H9 (cell line): Measurements from ENCODE around the gene MFGE8. TPM values are rescaled to one million over a fixed set of nuclear protein-coding genes. Genes with fewer than 3 reads are reported as not detected.
"Not testable (repeated sequence)": the region's sequence is repeated elsewhere in the genome, so short reads cannot be mapped to it uniquely, and the experiment has no call there.

Source experiments
- DNase-seq: peaks from one replicate; pipeline ENCODE4 v3.0.0-alpha.2; 2017
- H2AFZ ChIP-seq: one replicate; pipeline ENCODE4 v1.6.1; 2013; ENCODE audit warnings: mild to moderate bottlenecking, low read length, control low read depth, moderate library complexity
- H2AK5ac ChIP-seq: 2 replicates; pipeline ENCODE4 v1.6.1; 2013; ENCODE audit warnings: low read length, control low read depth, mixed read lengths; ENCODE audit not compliant: insufficient read length
- H2BK120ac ChIP-seq: one replicate; pipeline ENCODE4 v1.6.1; 2013; ENCODE audit warnings: low read depth, mild to moderate bottlenecking, low read length, control low read depth, inconsistent platforms; ENCODE audit not compliant: poor library complexity, severe bottlenecking
- H2BK12ac ChIP-seq: 2 replicates; pipeline ENCODE4 v1.6.1; 2013; ENCODE audit warnings: low read length, control low read depth, mixed read lengths, low read depth; ENCODE audit not compliant: insufficient read length
- H2BK15ac ChIP-seq: 2 replicates; pipeline ENCODE4 v1.6.1; 2013; ENCODE audit warnings: low read depth, low read length, control low read depth
- H2BK20ac ChIP-seq: one replicate; pipeline ENCODE4 v1.6.1; 2013; ENCODE audit warnings: low read depth, mild to moderate bottlenecking, low read length, control low read depth, inconsistent platforms; ENCODE audit not compliant: poor library complexity, severe bottlenecking
- H2BK5ac ChIP-seq: 2 replicates; pipeline ENCODE4 v1.6.1; 2013; ENCODE audit warnings: low read length, control low read depth, mixed read lengths; ENCODE audit not compliant: insufficient read length
- H3K14ac ChIP-seq: 2 replicates; pipeline ENCODE4 v1.6.1; 2013; ENCODE audit warnings: low read length, control low read depth; ENCODE audit not compliant: insufficient read depth
- H3K18ac ChIP-seq: 2 replicates; pipeline ENCODE4 v1.6.1; 2013; ENCODE audit warnings: low read depth, mild to moderate bottlenecking, mixed read lengths, low read length, control low read depth; ENCODE audit not compliant: insufficient read length
- H3K23ac ChIP-seq: 2 replicates; pipeline ENCODE4 v1.6.1; 2013; ENCODE audit warnings: low read length, control low read depth, mixed read lengths, low read depth; ENCODE audit not compliant: insufficient read length
- H3K23me2 ChIP-seq: 2 replicates; pipeline ENCODE4 v1.6.1; 2013; ENCODE audit warnings: low read depth, mild to moderate bottlenecking, mixed read lengths, low read length, control low read depth; ENCODE audit not compliant: insufficient read length, poor library complexity, severe bottlenecking
- H3K27ac ChIP-seq: 2 replicates; pipeline ENCODE4 v1.5.1; 2013; ENCODE audit warnings: low read length, control low read depth, mixed read lengths, low read depth; ENCODE audit not compliant: insufficient read length
- H3K27me3 ChIP-seq: 2 replicates; pipeline ENCODE4 v1.6.1; 2013; ENCODE audit warnings: low read length, control low read depth, inconsistent platforms; ENCODE audit not compliant: insufficient read depth
- H3K4ac ChIP-seq: 2 replicates; pipeline ENCODE4 v1.6.1; 2013; ENCODE audit warnings: low read depth, mild to moderate bottlenecking, control low read depth, inconsistent platforms, low read length, moderate library complexity
- H3K4me1 ChIP-seq: 2 replicates; pipeline ENCODE4 v1.6.1; 2013; ENCODE audit warnings: low read length, control low read depth, inconsistent platforms; ENCODE audit not compliant: insufficient read depth
- H3K4me2 ChIP-seq: 2 replicates; pipeline ENCODE4 v1.6.1; 2013; ENCODE audit warnings: low read length, control low read depth, mixed read lengths; ENCODE audit not compliant: insufficient read length, insufficient read depth
- H3K56ac ChIP-seq: 2 replicates; pipeline ENCODE4 v1.6.1; 2013; ENCODE audit warnings: low read depth, mild to moderate bottlenecking, mixed read lengths, low read length, control low read depth; ENCODE audit not compliant: insufficient read length
- H3K79me1 ChIP-seq: 2 replicates; pipeline ENCODE4 v1.6.1; 2013; ENCODE audit warnings: low read depth, mild to moderate bottlenecking, moderate library complexity, low read length, control low read depth, inconsistent platforms; ENCODE audit not compliant: insufficient read depth, poor library complexity, severe bottlenecking
- H3K79me2 ChIP-seq: 2 replicates; pipeline ENCODE4 v1.6.1; 2013; ENCODE audit warnings: low read length, control low read depth, inconsistent platforms; ENCODE audit not compliant: insufficient read depth
- H3K9ac ChIP-seq: 2 replicates; pipeline ENCODE4 v1.6.1; 2013; ENCODE audit warnings: low read length, control low read depth, mixed read lengths; ENCODE audit not compliant: insufficient read length; ENCODE audit errors: extremely low read depth
- H3K9me3 ChIP-seq: one replicate; pipeline ENCODE4 v1.6.1; 2013; ENCODE audit warnings: low read depth, low read length, inconsistent platforms; ENCODE audit not compliant: control insufficient read depth
- H3T11ph ChIP-seq: one replicate; pipeline ENCODE4 v1.6.1; 2013; ENCODE audit warnings: mild to moderate bottlenecking, low read length, control low read depth, inconsistent platforms
- H4K20me1 ChIP-seq: one replicate; pipeline ENCODE4 v1.6.1; 2013; ENCODE audit not compliant: control insufficient read depth, insufficient read length, insufficient read depth
- H4K5ac ChIP-seq: 2 replicates; pipeline ENCODE4 v1.6.1; 2013; ENCODE audit warnings: low read depth, mild to moderate bottlenecking, mixed read lengths, low read length, control low read depth; ENCODE audit not compliant: insufficient read length
- H4K8ac ChIP-seq: replicated peaks from 2 replicates; pipeline ENCODE4 v1.6.1; 2013; ENCODE audit warnings: low read length, control low read depth, mixed read lengths, low read depth; ENCODE audit not compliant: insufficient read length
- H4K91ac ChIP-seq: 2 replicates; pipeline ENCODE4 v1.6.1; 2013; ENCODE audit warnings: low read depth, mild to moderate bottlenecking, moderate library complexity, mixed read lengths, low read length, control low read depth; ENCODE audit not compliant: insufficient read length
- H3K27ac Mint-ChIP-seq, 3 experiments: 2 replicates in 2 of 3; 3 replicates in 1 of 3; pipeline ENCODE4 v1.8.0; 2020 to 2021; ENCODE audit warnings: mixed read lengths in 3 of 3, mild to moderate bottlenecking in 1 of 3, moderate library complexity in 1 of 3
- H3K27me3 Mint-ChIP-seq: 2 replicates; pipeline ENCODE4 v1.8.0; 2021; ENCODE audit warnings: low read depth, mild to moderate bottlenecking, moderate library complexity, mixed read lengths
- H3K36me3 Mint-ChIP-seq, 3 experiments: 2 replicates in 2 of 3; 3 replicates in 1 of 3; pipeline ENCODE4 v1.8.0; 2020 to 2021; ENCODE audit warnings: low read depth in 3 of 3, mixed read lengths in 3 of 3; ENCODE audit not compliant: insufficient read depth in 1 of 3
- H3K4me1 Mint-ChIP-seq, 2 experiments: 2 replicates each; pipeline ENCODE4 v1.8.0; 2020; ENCODE audit warnings: mixed read lengths in 2 of 2
- H3K4me3 Mint-ChIP-seq, 2 experiments: 2 replicates in 1 of 2; 3 replicates in 1 of 2; pipeline ENCODE4 v1.8.0; 2020 to 2021; ENCODE audit warnings: mild to moderate bottlenecking in 2 of 2, mixed read lengths in 2 of 2, moderate library complexity in 1 of 2
- H3K9me3 Mint-ChIP-seq, 2 experiments: 2 replicates in 1 of 2; 3 replicates in 1 of 2; pipeline ENCODE4 v1.8.0; 2020; ENCODE audit warnings: mild to moderate bottlenecking in 2 of 2, mixed read lengths in 2 of 2, moderate library complexity in 1 of 2
- WGBS: extraction: QIAGEN DNeasy Blood & Tissue Kit; methylation state at CpG from one replicate; pipeline ENCODE4 v1.1.7; 2013; ENCODE audit warnings: missing lambda C conversion rate, low lambda C conversion rate, mixed read lengths; ENCODE audit not compliant: insufficient read length; ENCODE audit errors: extremely low coverage; 5-methylcytosine and 5-hydroxymethylcytosine counted together
- total RNA-seq: library from RNA; stranded (reverse); gene quantifications from 2 replicates; pipeline ENCODE4 v1.2.1, GENCODE V29; 2021

The MFGE8 gene
- total RNA-seq, 1 experiment from 2014 or later: 653 TPM

DNA sequence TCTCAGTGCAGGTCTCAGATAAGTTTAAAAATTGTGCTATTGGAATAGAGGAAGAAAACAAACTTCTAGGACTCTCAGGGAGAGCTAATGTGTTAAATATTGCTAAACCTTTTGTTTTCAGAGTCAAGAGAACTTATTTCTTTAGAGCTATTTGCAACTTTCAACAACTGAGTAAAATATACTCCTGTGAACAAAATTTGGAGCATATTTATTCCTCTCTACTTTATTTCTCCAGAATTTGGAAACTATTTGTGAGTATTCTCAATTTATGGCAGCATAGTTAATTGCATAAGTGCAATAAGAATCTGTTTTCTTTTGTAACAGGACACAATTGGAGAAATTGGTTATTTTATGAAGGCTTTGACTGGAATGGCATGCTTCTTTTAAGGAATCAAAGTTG is 15.0 kb upstream of the MFGE8 start:
- not testable (repeated sequence) for H3K27ac ChIP-seq, H4K20me1 ChIP-seq, H3K56ac ChIP-seq, DNase-seq, H3K23ac ChIP-seq, H2AFZ ChIP-seq, H4K8ac ChIP-seq, H2BK5ac ChIP-seq, H4K5ac ChIP-seq, H4K91ac ChIP-seq, H2BK120ac ChIP-seq, H3K4me1 ChIP-seq, H3K4me3 Mint-ChIP-seq, H3K18ac ChIP-seq, H2AK5ac ChIP-seq, H3K9ac ChIP-seq, H3K27me3 Mint-ChIP-seq, H3T11ph ChIP-seq, H3K9me3 ChIP-seq, H3K79me1 ChIP-seq, H2BK12ac ChIP-seq, H3K27me3 ChIP-seq, H2BK15ac ChIP-seq, H3K4me2 ChIP-seq, H3K27ac Mint-ChIP-seq, H3K4ac ChIP-seq, H3K23me2 ChIP-seq, H3K14ac ChIP-seq, H2BK20ac ChIP-seq, H3K79me2 ChIP-seq
- H3K36me3 Mint-ChIP-seq: peaks cover 10 to 57% (median 25%) of the 10 kb centered on the region in 3 experiments
- H3K4me1 Mint-ChIP-seq: peaks cover 15 to 19% of the 10 kb centered on the region in 2 experiments
- peaks cover 37 to 62% of the 10 kb centered on the region in 2 experiments for H3K9me3 Mint-ChIP-seq

DNA sequence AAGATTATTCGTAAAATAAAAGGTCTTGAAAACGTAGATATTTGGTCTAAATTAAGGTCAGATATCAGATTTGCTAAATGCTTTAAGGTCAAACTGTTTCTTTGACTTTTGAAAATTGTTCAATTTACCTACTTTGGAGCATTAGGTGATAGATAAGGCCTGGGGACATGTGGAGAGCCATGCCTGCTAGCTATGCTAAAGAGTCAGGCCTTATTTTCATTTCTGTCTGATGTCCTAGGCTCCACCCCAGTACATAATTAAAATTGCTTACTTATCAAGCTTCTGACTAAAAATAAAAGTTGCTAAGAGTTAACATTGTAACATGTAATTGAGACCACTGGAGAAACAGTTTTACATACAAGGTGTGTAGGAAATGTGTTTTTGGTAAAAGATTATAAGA is 12.5 kb upstream of the MFGE8 start:
- H3T11ph ChIP-seq, H3K27ac ChIP-seq, H3K9me3 ChIP-seq, H3K18ac ChIP-seq, H3K27me3 Mint-ChIP-seq, H2AK5ac ChIP-seq, H2BK120ac ChIP-seq, H2BK5ac ChIP-seq, H3K79me2 ChIP-seq, H2BK12ac ChIP-seq, H3K56ac ChIP-seq, H3K4me3 Mint-ChIP-seq, H4K8ac ChIP-seq, H3K23me2 ChIP-seq, H2BK15ac ChIP-seq, H3K23ac ChIP-seq, H2BK20ac ChIP-seq, H3K9ac ChIP-seq, H4K20me1 ChIP-seq, DNase-seq, H3K14ac ChIP-seq, H3K4ac ChIP-seq, H4K91ac ChIP-seq, H3K27ac Mint-ChIP-seq, H2AFZ ChIP-seq, H3K79me1 ChIP-seq, H3K27me3 ChIP-seq, H3K4me2 ChIP-seq, H4K5ac ChIP-seq, H3K4me1 ChIP-seq: not testable (repeated sequence)
- Mint-ChIP-seq H3K9me3 (peaks cover 32 to 52% of the 10 kb centered on the region in 2 experiments), H3K4me1 (peaks cover 9 to 12% of the 10 kb centered on the region in 2 experiments), H3K36me3 (peaks cover 10 to 39% (median 16%) of the 10 kb centered on the region in 3 experiments)
- WGBS: no CpG with 5 or more reads among the region's 2 CpGs
